Activated CD4-positive, alpha-beta T cell treated with anti-CD3 and anti-CD28 coated beads for 1 hour (primary cell): Measurements from ENCODE around the gene HDAC9.

Experiments used
- DNase-seq: peaks from one replicate; pipeline ENCODE4 v3.0.0-alpha.2; 2020

HDAC9 gene

GRCh38 chr7:18495412-18496340, at the start of gene HDAC9:
HDAC9 (plus strand) TSS chr7:18495749; CDS start chr7:18496303, 554 bp downstream.
- no peak for DNase-seq

GRCh38 chr7:18445916-18446520, 49.5 kb upstream of the HDAC9 start:
- DNase-seq: no peak

GRCh38 chr7:18450019-18450418, 45.5 kb upstream of the HDAC9 start:
- DNase-seq: no peak

GRCh38 chr7:18455606-18456005, 39.9 kb upstream of the HDAC9 start:
- DNase-seq: no peak

- no peak for DNase-seq
These were observed 37.7 kb upstream of the HDAC9 start for GRCh38 chr7:18457832-18458231.

GRCh38 chr7:18458830-18459229, 36.7 kb upstream of the HDAC9 start:
- no peak for DNase-seq

GRCh38 chr7:18459484-18460245, 35.9 kb upstream of the HDAC9 start:
- DNase-seq: no peak

- DNase-seq: no peak
These were observed 33.6 kb upstream of the HDAC9 start for GRCh38 chr7:18461785-18462467.

- DNase-seq: no peak
These were observed 30.7 kb upstream of the HDAC9 start for GRCh38 chr7:18464830-18465229.

GRCh38 chr7:18467011-18467410, 28.5 kb upstream of the HDAC9 start:
- DNase-seq: no peak

GRCh38 chr7:18468795-18469194, 26.8 kb upstream of the HDAC9 start:
- no peak for DNase-seq

- DNase-seq: no peak
These were observed 26.2 kb upstream of the HDAC9 start for GRCh38 chr7:18469316-18469715.

GRCh38 chr7:18471476-18472160, 23.9 kb upstream of the HDAC9 start:
- DNase-seq: no peak

- DNase-seq: no peak
These were observed 23.4 kb upstream of the HDAC9 start for GRCh38 chr7:18472161-18472483.

GRCh38 chr7:18473119-18473518, 22.4 kb upstream of the HDAC9 start:
- DNase-seq: no peak

- DNase-seq: no peak
These were observed 20.6 kb upstream of the HDAC9 start for GRCh38 chr7:18474944-18475343.

- DNase-seq: no peak
These were observed 20.1 kb upstream of the HDAC9 start for GRCh38 chr7:18475488-18475887.

GRCh38 chr7:18481776-18482175, 13.8 kb upstream of the HDAC9 start:
- no peak for DNase-seq

GRCh38 chr7:18488049-18488448, 7.5 kb upstream of the HDAC9 start:
- DNase-seq: no peak

- no peak for DNase-seq
These were observed 5.9 kb upstream of the HDAC9 start for GRCh38 chr7:18489624-18490023.

GRCh38 chr7:18491871-18492270, 3.7 kb upstream of the HDAC9 start:
- no peak for DNase-seq

GRCh38 chr7:18494406-18494805, 1.1 kb upstream of the HDAC9 start:
- DNase-seq: no peak
